Activated T-cell treated with anti-CD3 and anti-CD28 coated beads for 24 hours (primary cell): ENCODE results near the gene TP53I11.
A peak's percentile ranks its signal among the peaks of the same experiment; 100 is the strongest.

Experiments used
- DNase-seq: peaks from one replicate; pipeline ENCODE4 v3.0.0-alpha.2; 2020; ENCODE audit warnings: low read depth

TP53I11 gene

GRCh38 chr11:44912270-44912987, 38.3 kb downstream of the TP53I11 start:
- DNase-seq, result no peak

- DNase-seq, result peak; percentile 84
These were observed 39.5 kb downstream of the TP53I11 start for GRCh38 chr11:44911029-44911814.

GRCh38 chr11:44910591-44910990, 40.1 kb downstream of the TP53I11 start:
- no peak for DNase-seq

GRCh38 chr11:44909557-44909956, 41.1 kb downstream of the TP53I11 start:
- no peak for DNase-seq

- no peak for DNase-seq
These were observed 44.0 kb downstream of the TP53I11 start for GRCh38 chr11:44906649-44907048.

GRCh38 chr11:44905131-44905866, 45.4 kb downstream of the TP53I11 start:
- no peak for DNase-seq

GRCh38 chr11:44904261-44905020, 46.2 kb downstream of the TP53I11 start:
- DNase-seq, result no peak

GRCh38 chr11:44903518-44903917, 47.2 kb downstream of the TP53I11 start:
- no peak for DNase-seq

GRCh38 chr11:44903035-44903434, 47.6 kb downstream of the TP53I11 start:
- no peak for DNase-seq

GRCh38 chr11:44901786-44902185, 48.9 kb downstream of the TP53I11 start:
- no peak for DNase-seq

- no peak for DNase-seq
These were observed 49.5 kb downstream of the TP53I11 start for GRCh38 chr11:44901120-44901633.

GRCh38 chr11:44899959-44900358, 50.7 kb downstream of the TP53I11 start:
- peak; percentile 20 for DNase-seq

GRCh38 chr11:44893846-44894617, 56.7 kb downstream of the TP53I11 start:
- peak; percentile 51 for DNase-seq

GRCh38 chr11:44893308-44893822, 57.3 kb downstream of the TP53I11 start:
- no peak for DNase-seq

- no peak for DNase-seq
These were observed 57.8 kb downstream of the TP53I11 start for GRCh38 chr11:44892843-44893242.

GRCh38 chr11:44889266-44889665, 61.4 kb downstream of the TP53I11 start:
- no peak for DNase-seq

GRCh38 chr11:44887636-44888035, 63.0 kb downstream of the TP53I11 start:
- DNase-seq, result no peak

- no peak for DNase-seq
These were observed 63.9 kb downstream of the TP53I11 start for GRCh38 chr11:44886790-44887140.

- DNase-seq, result no peak
These were observed 64.5 kb downstream of the TP53I11 start for GRCh38 chr11:44885919-44886789.
